ENCODE measurements around the gene SLC35F4. TPM values are rescaled to one million over a fixed set of nuclear protein-coding genes. Genes with fewer than 3 reads are reported as not detected.

SLC35F4 gene
- total RNA-seq, 2 donors from 2014 or later = not detected

DNA sequence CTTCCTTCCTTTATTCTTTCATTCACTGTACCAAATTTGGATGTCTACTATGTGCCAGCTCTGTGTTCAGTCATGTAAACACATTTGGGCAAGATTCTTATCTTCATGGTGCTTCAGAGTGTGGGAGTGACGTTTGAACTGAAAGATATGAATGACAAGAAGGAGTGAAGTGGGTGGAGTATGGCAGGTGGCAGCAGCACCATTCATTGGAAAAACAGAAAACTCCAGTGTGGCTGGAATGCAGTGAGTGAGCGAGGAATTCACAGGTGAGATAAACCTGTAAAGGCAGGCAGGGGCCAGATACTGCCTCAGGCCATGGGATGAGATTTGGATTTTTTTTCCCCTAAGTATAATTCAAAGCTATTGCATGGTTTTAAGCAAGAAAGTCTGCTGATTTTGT is 231.6 kb downstream of the SLC35F4 start:
- Histone ChIP-seq H3K27me3 (replicated peaks; ENCODE audit: insufficient read depth) (no peaks in the 10 kb centered on the region), H3K36me3 (no peaks in the 10 kb centered on the region), H3K9me3 (no peaks in the 10 kb centered on the region), H3K27ac (no peak overlapping the region), H3K4me3 (no peak overlapping the region), H3K4me1 (ENCODE audit: control insufficient read depth in 1 of 2, low read depth in 2 of 2) (no peaks in the 10 kb centered on the region)
- DNase-seq (ENCODE audit: low spot score) = no peak
- TF ChIP-seq, protein P1, sequence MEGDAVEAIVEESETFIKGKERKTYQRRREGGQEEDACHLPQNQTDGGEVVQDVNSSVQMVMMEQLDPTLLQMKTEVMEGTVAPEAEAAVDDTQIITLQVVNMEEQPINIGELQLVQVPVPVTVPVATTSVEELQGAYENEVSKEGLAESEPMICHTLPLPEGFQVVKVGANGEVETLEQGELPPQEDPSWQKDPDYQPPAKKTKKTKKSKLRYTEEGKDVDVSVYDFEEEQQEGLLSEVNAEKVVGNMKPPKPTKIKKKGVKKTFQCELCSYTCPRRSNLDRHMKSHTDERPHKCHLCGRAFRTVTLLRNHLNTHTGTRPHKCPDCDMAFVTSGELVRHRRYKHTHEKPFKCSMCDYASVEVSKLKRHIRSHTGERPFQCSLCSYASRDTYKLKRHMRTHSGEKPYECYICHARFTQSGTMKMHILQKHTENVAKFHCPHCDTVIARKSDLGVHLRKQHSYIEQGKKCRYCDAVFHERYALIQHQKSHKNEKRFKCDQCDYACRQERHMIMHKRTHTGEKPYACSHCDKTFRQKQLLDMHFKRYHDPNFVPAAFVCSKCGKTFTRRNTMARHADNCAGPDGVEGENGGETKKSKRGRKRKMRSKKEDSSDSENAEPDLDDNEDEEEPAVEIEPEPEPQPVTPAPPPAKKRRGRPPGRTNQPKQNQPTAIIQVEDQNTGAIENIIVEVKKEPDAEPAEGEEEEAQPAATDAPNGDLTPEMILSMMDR (IDR thresholded peaks at IDR 0.05) = no peak
- no peak for ATAC-seq (ENCODE audit: insufficient number of reproducible peaks, low FRiP score, low read depth)

DNA sequence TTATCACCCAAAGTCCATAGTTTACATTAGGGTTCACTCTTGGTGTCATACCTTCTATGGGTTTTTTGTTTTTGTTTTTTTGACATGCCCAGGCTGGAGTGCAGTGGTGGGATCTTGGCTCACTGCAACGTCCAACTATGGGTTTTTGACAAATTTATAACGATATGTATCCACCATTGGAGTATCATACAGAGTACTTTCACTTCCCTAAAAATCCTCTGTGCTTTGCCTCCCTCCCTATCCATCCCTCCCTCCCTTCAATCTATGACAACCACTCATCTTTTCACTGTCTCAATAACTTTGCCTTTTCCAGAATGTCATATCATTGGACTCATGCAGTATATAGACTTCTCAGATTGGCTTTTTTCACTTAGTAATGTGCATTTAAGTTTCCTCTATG is 233.2 kb downstream of the SLC35F4 start:
- Histone ChIP-seq H3K27ac (no peak overlapping the region), H3K9me3 (no peaks in the 10 kb centered on the region), H3K36me3 (no peaks in the 10 kb centered on the region), H3K4me1 (ENCODE audit: control insufficient read depth in 1 of 2, low read depth in 2 of 2) (no peaks in the 10 kb centered on the region), H3K4me3 (no peak overlapping the region), H3K27me3 (replicated peaks; ENCODE audit: insufficient read depth) (no peaks in the 10 kb centered on the region)
- ATAC-seq (ENCODE audit: insufficient number of reproducible peaks, low FRiP score, low read depth) (no peak), DNase-seq (ENCODE audit: low spot score) (no peak)
- TF ChIP-seq, protein P1 (IDR thresholded peaks at IDR 0.05) = no peak

DNA sequence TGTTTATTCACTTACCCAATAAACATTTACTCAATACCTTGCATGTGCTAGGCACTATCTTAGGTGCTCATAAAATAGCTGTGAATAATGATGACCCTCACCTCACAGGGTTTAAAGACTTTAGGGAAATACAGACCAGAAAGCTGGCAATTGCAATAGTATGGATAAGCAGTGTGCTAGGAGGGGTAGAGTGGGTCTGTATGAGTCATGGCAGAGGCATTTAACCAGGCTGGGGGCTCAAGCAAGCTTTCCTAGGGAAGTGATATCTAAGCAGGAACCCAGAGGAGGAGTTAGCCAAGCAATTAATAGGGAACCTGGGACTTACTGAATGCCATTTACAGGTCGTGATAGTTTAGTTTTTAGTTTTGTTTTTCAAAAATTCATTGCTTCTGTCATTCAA is 248.4 kb downstream of the SLC35F4 start:
- no peaks in the 10 kb centered on the region for H3K4me1 ChIP-seq (ENCODE audit: control insufficient read depth in 1 of 2, low read depth in 2 of 2)
- ATAC-seq (ENCODE audit: insufficient number of reproducible peaks, low FRiP score, low read depth) (no peak), DNase-seq (ENCODE audit: low spot score) (no peak)
- H3K27me3 ChIP-seq (replicated peaks; ENCODE audit: insufficient read depth) = no peaks in the 10 kb centered on the region
- no peak overlapping the region for H3K4me3 ChIP-seq
- H3K36me3 ChIP-seq = no peaks in the 10 kb centered on the region
- no peak overlapping the region for H3K27ac ChIP-seq
- TF ChIP-seq, protein P1 (IDR thresholded peaks at IDR 0.05) = no peak
- no peaks in the 10 kb centered on the region for H3K9me3 ChIP-seq

DNA sequence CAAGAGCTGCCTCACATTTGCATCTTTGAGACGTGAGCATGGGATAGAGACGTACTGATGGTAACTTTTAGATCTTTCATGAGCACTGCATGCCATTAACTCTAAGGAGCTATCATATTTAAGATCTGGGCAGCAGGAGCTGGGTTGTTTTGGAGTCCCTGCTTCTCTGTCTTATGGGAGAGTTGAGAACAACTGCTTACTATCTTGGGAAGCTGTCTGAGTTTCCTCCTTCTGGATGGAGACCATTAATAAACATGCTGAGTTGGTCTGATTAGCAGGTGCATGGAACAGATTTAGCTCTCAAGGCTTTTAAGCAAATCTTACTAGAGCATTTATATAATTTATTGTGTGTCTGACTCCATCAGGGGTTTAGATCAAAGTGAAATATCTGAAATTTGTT is 252.9 kb downstream of the SLC35F4 start:
- H3K36me3 ChIP-seq = no peaks in the 10 kb centered on the region
- no peak overlapping the region for H3K4me3 ChIP-seq
- DNase-seq (ENCODE audit: low spot score) = no peak
- no peak overlapping the region for H3K27ac ChIP-seq
- H3K9me3 ChIP-seq = no peaks in the 10 kb centered on the region
- H3K27me3 ChIP-seq (replicated peaks; ENCODE audit: insufficient read depth) = no peaks in the 10 kb centered on the region
- TF ChIP-seq, protein P1 (IDR thresholded peaks at IDR 0.05) = no peak
- ATAC-seq (ENCODE audit: insufficient number of reproducible peaks, low FRiP score, low read depth) = no peak
- H3K4me1 ChIP-seq (ENCODE audit: control insufficient read depth in 1 of 2, low read depth in 2 of 2) = no peaks in the 10 kb centered on the region

DNA sequence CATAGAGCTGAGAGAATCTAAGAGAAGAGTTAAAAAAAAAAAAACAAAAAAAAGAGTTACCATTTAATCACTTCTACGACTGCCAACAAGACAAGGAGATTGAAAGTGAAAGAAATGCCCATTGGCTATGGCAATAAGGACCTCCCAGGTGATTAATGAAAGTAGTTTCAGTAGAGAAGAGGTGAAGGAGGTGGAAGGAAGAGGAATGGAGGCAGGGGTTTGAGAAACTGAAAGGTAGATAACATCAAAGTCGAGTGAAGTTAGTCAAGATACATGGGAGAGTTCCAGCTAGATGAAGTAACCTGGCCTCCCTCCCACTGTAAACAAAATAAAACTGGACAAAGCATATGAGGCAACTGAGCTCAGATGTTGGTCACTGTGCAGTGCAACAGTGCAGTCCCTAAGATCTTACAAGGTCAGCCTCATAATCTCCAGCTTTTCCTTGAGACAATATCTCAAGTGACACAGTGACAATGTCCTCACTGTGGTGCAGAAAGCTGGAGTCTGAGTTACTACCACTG is 254.3 kb downstream of the SLC35F4 start:
- TF ChIP-seq, protein P1 (IDR thresholded peaks at IDR 0.05) = no peak
- DNase-seq (ENCODE audit: low spot score) (no peak), ATAC-seq (ENCODE audit: insufficient number of reproducible peaks, low FRiP score, low read depth) (no peak)
- no peaks in the 10 kb centered on the region for H3K4me1 ChIP-seq (ENCODE audit: control insufficient read depth in 1 of 2, low read depth in 2 of 2)
- H3K27ac ChIP-seq = no peak overlapping the region
- H3K27me3 ChIP-seq (replicated peaks; ENCODE audit: insufficient read depth) = no peaks in the 10 kb centered on the region
- no peak overlapping the region for H3K4me3 ChIP-seq
- no peaks in the 10 kb centered on the region for H3K9me3 ChIP-seq
- no peaks in the 10 kb centered on the region for H3K36me3 ChIP-seq
